Stimulated activated CD4-positive, alpha-beta T cell treated with anti-CD3 and anti-CD28 coated beads, Interleukin-15, amount 100 ng/mL, for 1 hour (primary cell): ENCODE data around the gene TADA2B.

Experiments
- DNase-seq, 2 donors: peaks; one replicate each; pipeline ENCODE4 v3.0.0-alpha.2; 2020; ENCODE audit warnings: low read depth in 1 of 2, low spot score in 1 of 2

TADA2B gene

GRCh38 chr4:7040765-7041164, 2.4 kb upstream of the TADA2B start:
- DNase-seq: no peak

- DNase-seq: no peak
These were observed 1.9 kb upstream of the TADA2B start for GRCh38 chr4:7041246-7041645.

GRCh38 chr4:7041801-7042502, 1.2 kb upstream of the TADA2B start:
- DNase-seq: no peak

- DNase-seq: peak in 1 of 2 donors; percentile 83
These were observed 479 bp upstream of the TADA2B start for GRCh38 chr4:7042503-7043283.

GRCh38 chr4:7044137-7044930, 1.2 kb downstream of the TADA2B start:
- DNase-seq: no peak

GRCh38 chr4:7045553-7045952, 2.4 kb downstream of the TADA2B start:
- no peak for DNase-seq

- no peak for DNase-seq
These were observed 3.1 kb downstream of the TADA2B start for GRCh38 chr4:7045961-7046921.

- DNase-seq: no peak
These were observed 3.8 kb downstream of the TADA2B start for GRCh38 chr4:7046971-7047370.

GRCh38 chr4:7048642-7049041, 5.5 kb downstream of the TADA2B start:
- no peak for DNase-seq

GRCh38 chr4:7049295-7049694, 6.1 kb downstream of the TADA2B start:
- DNase-seq: no peak

GRCh38 chr4:7049739-7050138, 6.6 kb downstream of the TADA2B start:
- DNase-seq: no peak

GRCh38 chr4:7050481-7051143, 7.4 kb downstream of the TADA2B start:
- no peak for DNase-seq

GRCh38 chr4:7051144-7051495, 7.9 kb downstream of the TADA2B start:
- no peak for DNase-seq

- DNase-seq: no peak
These were observed 8.7 kb downstream of the TADA2B start for GRCh38 chr4:7051905-7052304.

GRCh38 chr4:7052313-7052712, 9.1 kb downstream of the TADA2B start:
- no peak for DNase-seq

GRCh38 chr4:7052923-7053715, 9.9 kb downstream of the TADA2B start:
- no peak for DNase-seq

- no peak for DNase-seq
These were observed 11.1 kb downstream of the TADA2B start for GRCh38 chr4:7054106-7054880.

- DNase-seq: no peak
These were observed 12.2 kb downstream of the TADA2B start for GRCh38 chr4:7055111-7055989.
